CD4-positive, alpha-beta T cell treated with Interleukin-21 for 1 hour (primary cell): ENCODE data around the gene LDLRAD3.
"Not testable (repeated sequence)": the region's sequence is repeated elsewhere in the genome, so short reads cannot be mapped to it uniquely, and the experiment has no call there.

Experiments used
- DNase-seq: peaks from one replicate; pipeline ENCODE4 v3.0.0-alpha.2; 2020

The LDLRAD3 gene

DNA sequence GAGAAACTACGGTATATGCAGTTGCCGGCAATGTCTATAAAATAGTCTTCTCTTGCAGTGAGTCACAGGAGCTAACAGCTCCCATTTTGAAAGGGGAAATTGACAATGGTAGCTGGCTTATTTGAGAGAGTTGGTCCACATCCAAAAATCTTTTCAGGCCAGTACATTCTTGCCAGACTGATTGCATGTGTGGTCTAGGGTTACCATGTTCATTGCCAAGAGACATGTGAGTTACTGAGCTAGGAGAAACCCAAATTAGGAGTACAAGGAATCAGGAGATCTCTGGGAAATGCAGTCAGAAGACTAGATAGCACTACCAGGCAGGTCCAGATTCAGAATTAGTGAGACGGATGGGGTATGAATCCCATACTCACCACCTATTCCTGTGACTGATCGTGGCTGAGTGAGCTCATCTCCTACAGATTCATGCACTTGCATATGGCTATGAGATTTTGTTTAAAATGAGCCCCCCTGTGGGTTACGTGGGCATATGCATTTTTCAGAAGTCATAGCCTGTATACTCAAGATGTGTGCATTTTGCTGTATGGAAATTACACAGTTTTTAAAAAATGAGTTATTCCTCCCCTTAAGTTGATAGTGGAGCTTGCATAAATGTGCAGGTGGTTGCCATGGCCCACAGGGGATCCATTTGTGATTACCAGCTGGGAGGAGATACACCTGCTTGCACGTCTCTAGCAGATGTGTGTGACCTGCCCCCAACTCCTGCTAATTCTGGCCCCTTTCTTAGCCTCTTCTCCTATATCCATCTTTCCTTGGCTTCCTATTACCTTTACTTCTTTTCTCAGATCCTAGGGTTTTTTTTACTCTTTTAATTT lies 242.7 kb downstream of the LDLRAD3 start:
- DNase-seq = no peak

DNA sequence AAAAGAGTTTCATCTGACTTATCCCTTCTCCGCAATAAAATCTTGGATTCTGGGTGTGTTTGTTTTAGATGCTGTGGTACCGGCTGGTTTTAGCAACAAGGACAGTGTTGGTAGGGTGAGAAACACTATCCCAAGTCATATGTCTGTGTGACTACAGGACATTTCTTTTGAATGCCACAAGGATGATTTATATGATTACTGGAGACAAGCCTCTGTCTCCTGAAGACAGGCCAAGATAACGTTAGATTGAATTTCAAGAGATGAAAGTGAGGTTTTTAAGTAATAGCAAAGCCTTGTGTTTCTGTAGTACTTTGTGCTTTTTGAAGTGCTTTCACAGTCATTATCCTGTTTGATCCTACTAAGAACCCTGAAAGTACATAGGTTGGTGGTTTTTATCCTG lies 243.8 kb downstream of the LDLRAD3 start:
- no peak for DNase-seq

DNA sequence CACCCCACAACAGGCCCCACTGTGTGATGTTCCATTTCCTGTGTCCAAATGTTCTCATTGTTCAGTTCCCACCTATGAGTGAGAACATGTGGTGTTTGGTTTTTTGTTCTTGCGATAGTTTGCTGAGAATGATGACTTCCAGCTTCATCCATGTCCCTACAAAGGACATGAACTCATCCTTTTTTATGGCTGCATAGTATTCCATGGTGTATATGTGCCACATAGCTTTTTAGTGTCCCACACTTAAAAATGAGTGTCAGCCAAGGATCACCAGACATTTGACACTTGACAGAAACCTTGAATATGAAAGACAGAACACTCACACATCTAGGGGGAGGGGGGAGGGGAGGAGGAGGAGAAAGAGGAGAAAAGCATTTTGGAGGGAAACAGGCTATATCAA lies 245.9 kb downstream of the LDLRAD3 start:
- DNase-seq = not testable (repeated sequence)

DNA sequence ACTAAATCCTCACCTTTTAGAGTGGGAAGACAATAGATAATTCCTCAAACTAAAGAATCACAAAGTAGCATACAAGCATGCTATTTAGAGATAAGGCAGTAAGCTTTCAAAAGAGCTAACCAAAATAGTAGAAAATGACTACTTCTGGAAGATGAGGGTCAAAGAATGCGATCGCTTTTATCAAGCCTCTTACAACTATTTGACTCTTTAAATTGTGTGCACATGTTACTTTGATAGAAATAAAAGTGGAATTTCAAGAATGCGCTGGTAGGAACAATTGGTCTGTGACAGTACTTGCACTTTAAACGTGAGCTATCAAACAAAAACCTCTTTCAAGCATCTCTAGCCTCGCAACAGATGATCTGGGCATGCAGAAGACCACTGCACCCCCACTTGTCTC lies 248.1 kb downstream of the LDLRAD3 start:
- no peak for DNase-seq

DNA sequence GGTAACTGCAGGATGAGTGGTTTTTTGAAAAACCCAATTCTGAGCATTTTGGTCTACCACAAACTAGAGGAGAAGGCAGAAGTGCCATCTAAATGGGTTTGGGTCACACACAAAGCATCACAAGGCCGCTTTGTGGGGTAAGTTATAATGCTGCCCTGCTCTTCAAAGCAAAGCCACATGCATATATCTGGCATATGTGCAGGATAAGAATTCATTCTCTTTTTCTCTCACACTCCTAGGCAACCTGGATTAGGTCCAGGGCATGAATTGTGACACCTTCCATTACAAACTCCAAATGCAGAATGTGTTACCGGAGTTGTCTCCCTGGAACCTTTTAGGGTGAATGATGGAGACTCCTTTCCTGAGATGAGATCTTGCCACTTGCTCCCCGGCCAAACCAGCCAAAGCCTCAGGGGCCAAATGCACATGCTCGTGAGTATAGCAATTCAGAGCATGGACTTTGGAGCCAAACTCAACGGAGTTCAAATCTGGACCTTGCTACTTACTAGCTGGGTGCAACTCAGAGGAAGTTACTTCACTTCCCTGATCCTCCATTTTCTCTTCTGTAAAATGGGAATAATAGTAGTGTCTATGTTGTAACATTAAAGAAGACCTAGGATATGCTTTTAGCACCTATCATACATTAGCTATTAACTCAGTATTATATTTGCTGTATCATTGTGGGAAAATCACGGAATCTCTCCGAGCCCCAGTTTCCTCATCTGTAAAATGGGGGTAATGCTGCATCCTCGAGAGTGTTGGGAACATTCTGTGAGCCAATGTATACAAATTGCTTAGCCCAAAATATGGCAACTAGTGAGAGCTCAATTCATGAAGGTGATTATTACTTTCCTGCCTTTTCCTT lies 248.8 kb downstream of the LDLRAD3 start:
- DNase-seq = no peak

DNA sequence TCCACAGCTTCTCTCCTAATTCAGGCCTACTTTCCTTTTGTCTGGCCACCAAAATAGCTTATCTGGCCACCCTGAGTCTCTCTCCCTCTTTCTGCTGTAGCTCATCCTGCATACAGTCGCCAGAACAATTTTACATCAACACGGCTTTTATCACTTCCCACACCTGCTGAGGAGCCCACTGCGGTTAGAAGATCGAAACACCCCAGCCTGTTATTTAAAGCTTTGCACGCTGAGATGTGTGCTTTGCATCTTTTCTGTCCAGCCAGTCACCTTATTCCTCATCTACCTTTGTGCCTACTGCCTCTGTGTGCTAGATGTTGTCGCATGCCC lies 249.4 kb downstream of the LDLRAD3 start:
- DNase-seq = no peak

DNA sequence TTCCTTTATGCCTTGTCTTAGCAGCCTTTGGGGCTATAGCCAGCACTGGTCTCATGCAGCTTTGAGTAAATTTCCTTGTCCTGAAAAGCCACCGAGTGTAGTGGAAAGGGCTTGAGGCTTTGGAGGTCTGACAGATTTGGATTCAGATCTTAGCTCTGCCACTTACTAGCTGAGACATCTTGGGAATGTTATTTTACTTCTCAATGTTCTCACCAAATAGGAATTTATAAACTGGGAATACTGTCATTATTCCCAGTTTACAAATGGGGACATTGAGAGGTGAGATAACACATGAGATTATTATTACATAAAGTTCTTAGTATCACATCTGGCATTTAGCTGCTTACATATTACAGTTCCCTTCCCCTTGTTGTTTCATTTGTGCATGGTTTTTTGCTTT lies 249.9 kb downstream of the LDLRAD3 start:
- no peak for DNase-seq

DNA sequence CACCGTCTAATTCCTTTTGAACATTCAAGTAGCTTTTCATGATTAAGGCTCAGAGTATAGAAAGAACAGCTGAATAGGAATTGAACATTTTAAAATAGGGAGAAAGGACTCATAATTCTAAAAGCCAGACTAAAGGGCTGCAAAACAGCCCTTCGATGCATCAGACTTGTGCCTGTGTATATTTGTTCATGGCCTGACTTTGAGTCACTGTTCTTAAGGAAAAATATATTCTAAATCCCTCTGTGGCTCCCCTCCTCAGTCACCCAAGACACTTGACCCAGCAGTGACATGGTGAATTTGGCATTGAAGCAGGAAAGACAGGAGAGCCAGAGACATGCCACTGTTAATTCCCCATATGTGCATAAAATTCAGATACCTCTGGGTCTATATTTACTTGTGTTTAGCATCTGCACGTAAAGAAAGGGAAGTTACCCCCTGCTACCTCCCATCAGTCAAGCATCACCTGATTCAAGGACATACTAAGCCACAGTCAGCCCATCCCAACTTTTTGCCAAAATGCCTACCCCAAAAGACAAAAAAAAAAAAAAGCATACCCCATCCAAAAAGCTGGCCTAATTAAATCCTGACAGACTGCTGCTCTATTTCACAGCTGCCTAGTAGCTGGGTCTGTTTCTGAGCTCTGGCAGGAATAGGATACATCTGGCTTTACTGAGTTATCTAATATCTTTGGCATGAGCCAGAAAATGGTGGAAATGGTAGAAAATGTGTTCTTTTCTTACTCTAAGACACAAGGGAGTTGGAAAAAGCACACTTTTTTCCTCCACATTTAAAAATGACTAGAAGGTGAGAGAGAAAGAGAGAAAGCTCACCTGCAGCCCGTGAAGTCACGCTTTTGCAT lies 251.9 kb downstream of the LDLRAD3 start:
- DNase-seq = no peak

DNA sequence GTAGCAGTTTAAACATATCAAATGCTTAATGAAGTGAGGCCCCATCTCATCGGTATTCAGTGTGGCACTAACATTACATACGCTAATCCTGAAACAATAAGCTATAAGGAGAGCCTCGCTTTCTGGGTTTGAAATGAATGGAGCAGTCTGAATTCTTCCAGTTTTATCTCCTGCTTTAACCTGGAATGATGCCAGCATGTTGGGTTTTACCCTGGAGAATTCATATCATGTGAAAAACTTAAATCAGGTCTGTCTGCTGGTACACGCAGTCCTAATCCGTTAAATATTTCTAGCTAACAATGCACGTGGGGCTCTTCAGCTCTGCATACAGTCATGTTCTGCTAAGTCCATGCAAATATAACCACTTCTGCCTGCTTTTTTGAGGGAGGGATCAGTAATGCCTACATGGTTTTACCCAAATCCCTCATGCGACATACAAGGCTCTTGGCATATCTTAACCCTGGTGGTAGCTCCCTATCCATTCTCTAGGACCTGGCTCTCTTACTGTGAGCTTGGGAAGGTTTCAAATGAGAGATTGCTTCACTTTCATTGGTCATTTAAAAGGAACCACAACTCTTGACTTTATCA lies 252.6 kb downstream of the LDLRAD3 start:
- no peak for DNase-seq

DNA sequence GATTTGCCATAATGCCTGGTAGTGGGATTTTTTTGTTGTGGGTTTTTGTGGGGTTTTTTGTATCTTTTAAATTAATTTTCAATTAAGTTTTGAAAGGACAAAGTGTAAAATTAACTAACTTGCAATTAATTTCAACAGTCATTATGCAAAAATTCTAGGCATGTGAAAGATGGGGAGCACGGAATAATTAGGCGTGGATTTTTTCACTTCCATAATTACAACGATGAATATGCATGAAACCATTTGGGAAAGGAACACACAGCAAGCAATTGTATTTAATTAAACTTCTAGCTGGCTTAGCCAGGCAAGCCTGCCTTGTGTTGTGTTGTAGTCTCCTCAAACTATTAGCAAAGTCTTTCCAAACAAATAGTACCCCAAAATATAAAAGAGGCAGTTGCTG lies 257.5 kb downstream of the LDLRAD3 start:
- no peak for DNase-seq

DNA sequence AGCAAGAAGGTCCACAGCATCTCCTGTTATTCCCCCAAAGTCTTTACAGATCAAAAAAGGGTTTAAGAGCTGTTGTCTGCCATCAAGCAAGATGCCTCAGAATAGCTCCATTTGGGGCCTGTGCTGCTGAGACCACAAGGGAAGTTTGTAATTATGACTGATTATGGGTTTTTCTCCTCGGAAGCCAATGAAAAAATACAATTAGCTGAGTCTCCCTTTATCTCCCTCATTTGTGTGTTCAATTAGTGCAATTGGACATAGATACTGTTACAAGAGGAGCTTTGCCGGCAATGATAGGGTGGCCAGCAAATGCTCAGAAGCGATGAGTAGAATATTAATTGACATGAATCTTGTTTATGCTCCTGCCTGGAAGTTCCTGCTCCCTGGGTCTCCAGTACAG lies 261.7 kb downstream of the LDLRAD3 start:
- no peak for DNase-seq

DNA sequence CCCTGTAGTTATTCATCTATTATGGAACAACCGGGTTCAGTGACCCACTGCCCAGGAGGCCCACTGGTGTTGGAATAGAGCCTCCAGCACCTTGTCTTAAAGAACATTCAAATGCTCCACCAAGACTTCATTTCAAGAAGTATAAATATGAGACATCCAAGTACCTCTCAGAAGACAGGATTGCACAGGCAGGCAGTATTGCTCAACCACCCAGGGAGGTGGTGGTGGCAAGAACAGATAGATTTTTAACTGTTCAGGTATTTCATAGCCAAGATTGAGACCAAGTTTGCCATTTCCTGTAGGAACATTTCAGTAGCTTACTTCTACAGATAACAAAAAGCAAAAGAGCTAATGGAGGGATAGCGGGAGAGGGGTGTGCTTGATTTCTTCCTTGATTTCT lies 266.7 kb downstream of the LDLRAD3 start:
- no peak for DNase-seq

DNA sequence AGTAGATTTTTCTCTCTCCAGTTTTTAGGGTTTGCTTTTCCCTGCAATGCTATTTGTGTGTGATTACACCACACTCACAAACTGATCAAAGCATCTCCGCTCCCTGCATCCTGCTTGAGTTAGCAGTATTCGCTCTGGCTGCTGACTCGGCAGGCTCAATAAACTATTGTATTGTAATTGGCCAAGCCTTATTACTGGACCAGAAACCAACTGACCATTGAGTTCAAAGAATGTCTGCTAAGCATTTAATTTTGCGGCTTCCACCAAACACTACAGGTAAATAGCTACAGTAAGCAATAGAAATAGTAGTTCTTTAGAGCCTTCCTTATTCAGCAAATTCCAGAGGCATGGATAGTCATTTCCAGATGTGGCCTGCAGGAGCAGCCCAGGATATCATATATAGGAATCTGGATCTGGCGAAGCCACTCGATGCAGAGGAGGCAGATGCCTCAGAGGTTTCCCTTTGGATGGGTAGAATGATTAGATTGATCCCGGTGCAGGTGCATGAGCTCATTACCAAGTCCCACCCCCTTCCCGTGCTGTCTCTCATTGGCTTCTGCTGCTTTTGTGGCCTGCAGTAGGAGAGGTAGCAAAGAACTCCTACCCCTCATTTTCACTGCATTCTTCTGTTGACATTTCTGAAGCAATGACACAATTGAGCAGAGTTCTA lies 268.0 kb downstream of the LDLRAD3 start:
- DNase-seq = no peak

DNA sequence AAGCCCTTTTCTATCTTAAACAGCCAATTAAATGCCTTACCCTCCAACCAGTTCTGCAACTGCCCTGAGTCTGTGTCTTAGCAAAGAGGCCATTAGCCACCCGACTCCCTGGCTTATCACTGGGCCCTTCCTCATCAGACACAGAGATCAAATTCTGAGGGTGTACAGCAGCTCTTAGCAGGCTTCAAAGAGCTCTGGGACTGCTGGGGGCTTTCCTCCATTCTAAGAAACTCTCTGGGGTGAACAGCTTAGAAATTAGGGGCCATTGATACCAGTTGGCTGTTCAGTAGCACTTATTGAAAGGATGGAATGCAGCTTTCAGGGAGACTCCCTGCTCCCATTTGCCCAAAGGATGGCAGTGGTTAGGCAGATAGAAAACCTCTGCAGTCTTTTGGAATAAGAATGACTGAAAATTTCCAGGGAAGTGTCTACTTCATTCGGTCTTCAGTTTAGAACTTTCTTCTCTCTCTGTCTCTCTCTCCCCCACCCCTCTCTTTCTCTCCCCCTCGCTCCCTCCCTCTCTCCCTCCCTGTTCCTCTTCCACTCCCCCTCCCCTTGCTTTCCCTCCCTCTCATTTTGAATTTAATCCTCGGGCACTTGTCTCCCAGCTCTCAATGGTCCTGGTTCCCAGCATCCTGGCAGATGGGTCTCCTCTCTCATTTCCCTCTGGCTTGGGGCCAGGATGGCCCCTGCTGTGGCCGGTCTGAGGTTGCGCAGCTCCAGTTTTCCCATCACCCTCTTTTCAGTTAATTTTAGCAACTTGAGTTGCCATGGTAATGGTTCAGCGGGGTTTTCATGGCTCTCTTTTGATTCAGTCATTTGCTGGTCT lies 268.9 kb downstream of the LDLRAD3 start:
- DNase-seq = no peak

DNA sequence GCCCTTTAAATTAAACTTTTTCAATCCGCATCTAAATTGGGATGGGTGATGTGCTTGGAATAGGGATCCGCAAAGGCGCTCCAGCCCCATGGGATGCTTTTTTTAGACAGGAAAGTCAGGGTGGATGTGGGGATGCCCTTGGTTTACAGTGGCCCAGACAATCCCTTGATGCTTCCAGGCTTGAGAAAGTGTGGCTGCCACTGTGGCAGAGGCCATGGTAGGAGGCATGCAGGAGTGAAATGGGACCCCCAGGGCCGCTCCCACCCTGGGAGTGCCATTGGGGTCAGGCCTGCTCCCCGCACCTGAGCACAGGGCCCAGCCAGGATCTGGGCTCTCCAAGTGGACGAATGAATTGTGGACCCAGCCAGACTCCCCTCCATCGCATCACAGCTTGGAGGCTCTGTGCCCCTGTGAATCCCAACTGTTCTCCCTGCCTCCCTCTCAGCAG lies 269.6 kb downstream of the LDLRAD3 start:
- DNase-seq = no peak

DNA sequence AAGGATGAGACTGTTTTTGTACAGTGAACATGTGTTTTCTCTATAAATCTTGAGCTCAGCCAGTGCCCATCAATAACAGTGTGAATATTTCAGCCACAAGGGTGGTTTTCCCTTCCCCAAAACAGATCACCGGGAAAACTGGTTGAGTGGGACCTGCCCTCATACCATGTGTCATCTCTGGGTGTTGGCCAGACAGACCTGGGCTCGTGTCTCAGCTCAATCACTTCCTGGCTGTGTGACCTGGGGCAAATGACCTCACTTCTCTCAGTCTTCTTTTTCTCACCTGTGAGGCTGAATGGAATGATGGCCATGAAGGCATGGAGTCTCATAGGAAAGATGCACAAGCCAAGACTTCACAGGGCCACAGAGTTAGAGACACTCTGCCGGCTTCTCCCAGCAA lies 270.6 kb downstream of the LDLRAD3 start:
- no peak for DNase-seq

DNA sequence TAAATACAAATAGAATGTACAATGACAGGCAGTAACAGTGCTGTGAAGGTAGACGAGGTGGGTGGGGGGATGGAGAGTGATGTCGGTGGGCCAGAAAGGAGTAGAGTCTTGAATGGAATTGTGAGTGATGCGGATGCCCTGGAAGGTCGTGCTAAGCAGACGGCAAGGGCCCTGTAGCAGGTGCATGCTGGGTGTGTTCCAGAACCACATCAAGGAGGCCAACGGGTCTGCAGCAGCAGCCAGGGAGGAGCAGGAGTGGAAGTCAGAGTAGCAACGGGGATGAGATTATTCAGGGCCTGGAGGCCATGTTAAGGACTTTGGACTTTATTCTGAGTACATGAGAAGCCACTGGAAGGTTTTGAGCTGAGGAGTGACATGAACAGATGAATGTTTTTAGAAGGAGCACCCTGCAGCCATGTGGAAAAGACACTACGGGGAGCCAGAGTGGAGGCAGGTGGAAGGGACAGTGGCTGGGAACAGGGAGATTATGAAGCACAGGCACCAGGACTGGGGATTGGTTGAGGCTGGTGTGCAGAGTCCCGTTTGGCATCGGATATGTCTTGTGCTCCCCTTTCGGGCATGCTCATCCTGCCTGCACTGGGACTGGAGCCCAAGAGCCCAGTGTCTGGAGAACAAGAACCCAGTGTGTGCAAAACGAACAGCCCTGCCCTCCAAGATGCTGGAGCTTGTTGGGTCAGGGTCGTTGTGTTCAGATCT lies 271.3 kb downstream of the LDLRAD3 start:
- DNase-seq = no peak

DNA sequence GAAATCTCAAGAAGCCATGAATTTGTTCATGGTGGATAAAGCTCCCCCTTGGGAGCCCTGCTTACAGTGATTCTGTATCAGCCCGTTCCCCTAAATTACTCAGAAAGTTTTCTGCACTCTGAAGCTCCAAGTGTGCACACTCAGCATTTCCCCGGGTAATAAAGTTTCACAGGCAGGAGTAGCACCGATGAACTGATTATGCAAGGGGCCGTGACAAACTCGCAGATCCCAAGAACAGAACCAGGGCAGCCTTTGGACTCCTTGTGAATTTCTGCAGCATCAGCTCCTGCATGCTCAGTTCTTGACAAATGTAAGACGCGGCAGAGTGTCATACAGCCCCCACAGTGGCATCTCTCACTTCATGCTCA lies 271.8 kb downstream of the LDLRAD3 start:
- no peak for DNase-seq

DNA sequence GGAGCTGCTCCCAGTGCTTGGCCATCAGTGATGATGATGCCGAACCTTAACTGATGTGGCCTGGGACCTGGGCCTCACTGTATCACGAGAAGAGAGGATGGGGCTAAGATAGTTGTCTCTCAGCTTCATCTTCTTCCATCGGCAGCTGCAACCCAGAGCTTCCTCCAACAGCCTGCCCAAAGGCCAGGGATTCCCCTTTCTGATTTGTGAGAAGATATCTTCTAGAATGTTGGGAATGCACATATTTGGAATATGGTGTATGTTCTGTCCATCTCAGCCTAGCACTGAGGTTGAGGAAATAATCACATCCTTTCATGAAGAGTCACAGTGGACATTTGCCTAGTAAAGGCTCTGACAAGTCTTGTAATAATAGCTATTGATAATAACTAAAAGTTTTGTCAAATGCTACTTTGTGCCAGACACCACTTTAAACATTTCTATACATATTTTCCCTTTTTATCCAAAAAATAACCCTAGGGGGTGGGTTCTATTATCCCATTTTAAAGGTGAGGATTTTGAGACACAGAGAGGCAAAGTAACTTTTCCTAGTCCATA lies 272.3 kb downstream of the LDLRAD3 start:
- no peak for DNase-seq

DNA sequence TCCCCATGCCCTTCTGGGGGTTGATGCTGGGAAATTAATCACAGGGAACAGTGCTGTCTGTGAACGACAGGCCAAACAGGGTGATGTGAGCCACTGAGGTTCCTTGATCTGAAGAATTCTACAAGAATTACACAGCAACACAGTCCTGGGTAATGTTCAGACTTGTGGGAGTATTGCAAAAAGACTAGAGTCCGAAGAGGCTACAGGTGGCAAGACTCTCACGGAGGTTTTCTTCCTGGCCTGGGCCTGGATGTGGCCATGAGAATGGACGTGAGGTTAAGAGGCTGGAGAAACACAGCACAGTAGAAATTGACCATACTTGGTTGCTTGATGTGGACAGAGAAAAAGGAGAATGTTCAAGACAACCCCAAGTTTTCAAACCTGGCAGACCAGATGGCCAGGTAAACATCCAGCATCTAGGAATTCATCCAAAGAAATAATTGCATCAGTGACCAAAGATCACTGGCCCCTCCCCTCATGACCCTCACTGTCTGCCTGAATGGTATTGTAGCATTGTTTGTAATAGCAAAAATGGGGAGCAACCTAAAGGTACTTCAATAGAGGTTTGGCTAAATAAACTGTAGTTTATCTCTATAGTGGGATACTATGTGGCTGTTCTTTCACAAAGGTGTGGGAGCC lies 274.5 kb downstream of the LDLRAD3 start:
- DNase-seq = no peak
